Measurements from ENCODE around the gene CCDC106.

CCDC106 gene

DNA sequence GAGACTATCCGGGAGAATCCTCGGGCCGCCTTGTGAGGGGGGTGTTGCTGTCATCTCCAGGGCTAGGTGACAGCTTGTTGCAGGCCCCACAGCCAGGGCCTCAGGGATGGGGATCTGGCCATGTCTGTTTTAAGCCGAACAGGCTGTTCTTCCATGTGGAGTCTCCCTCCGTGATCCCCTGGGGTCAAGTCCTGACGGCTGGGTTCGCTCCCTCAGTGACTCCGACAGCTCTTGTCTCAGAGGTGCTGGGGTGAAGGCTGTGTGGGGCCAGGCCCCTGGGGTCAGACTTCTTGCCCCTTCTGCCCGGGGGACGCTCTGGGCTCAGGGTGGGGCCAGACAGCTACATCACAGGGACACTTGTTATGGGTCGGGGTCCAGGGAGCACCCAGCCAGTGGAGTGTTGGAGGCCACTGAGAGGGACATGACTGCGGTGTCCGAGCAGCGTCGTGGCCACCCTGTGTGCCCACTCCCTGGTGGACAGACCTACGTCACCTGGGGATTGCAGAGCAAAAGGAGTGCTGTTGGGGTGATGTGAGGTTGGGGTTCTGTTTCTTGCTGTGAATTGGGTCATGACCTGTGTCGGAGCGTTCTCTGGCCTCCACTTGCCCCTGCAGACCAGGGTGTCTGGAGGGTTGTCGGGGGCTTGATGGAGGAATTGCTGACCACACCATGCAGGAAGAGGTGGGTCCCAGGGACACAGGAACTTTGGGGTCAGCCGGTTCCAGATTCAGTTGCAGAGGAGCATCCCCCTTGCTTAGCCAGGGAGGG is 48.5 kb downstream of the CCDC106 start:
- peaks cover 65% of the 10 kb centered on the region for H3K36me3 ChIP-seq (ENCODE audit: insufficient read depth, insufficient read length, low read length)
- H3K27me3 ChIP-seq (ENCODE audit: insufficient read depth, insufficient read length), result no peaks in the 10 kb centered on the region
- H3K4me1 ChIP-seq (ENCODE audit: insufficient read depth, insufficient read length), result no peaks in the 10 kb centered on the region
- H3K9me3 ChIP-seq (ENCODE audit: insufficient read depth, low read length), result no peaks in the 10 kb centered on the region
- no peak for TF ChIP-seq ZNF274 (IDR thresholded peaks at IDR 0.05; ENCODE audit: low read depth, low read length)
- TF ChIP-seq YY1 (IDR thresholded peaks at IDR 0.05; ENCODE audit: insufficient read depth, insufficient read length), result no peak
- TF ChIP-seq SUZ12 (IDR thresholded peaks at IDR 0.05; ENCODE audit: extremely low read depth, insufficient read depth, insufficient read length), result no peak
- no peak overlapping the region for H3K4me3 ChIP-seq (ENCODE audit: insufficient read length, low read depth)
- no peak for DNase-seq (ENCODE audit: low read depth, low spot score)
- H3K9ac ChIP-seq (ENCODE audit: insufficient read length, low read depth), result no peak overlapping the region

DNA sequence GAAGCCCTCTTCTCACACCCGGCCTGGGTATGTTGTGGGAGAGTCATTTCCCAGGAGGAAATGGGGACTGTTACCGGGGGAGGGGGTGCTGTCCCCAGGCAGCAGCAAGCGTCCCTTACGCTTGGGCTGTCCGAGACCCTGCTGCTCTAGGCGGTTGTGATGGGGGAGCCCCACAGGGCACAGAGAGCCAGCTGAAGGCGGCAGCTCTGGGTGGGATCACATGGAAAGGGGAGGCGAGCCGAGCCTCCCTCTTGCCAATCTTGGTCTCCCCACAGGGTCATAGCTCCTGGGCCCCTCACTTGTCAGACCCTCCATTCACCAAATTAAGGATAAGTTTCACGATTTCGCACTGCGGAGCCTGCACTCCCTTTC is 49.0 kb downstream of the CCDC106 start:
- DNase-seq (ENCODE audit: low read depth, low spot score), result no peak
- no peak overlapping the region for H3K4me3 ChIP-seq (ENCODE audit: insufficient read length, low read depth)
- no peaks in the 10 kb centered on the region for H3K27me3 ChIP-seq (ENCODE audit: insufficient read depth, insufficient read length)
- H3K4me1 ChIP-seq (ENCODE audit: insufficient read depth, insufficient read length), result no peaks in the 10 kb centered on the region
- H3K36me3 ChIP-seq (ENCODE audit: insufficient read depth, insufficient read length, low read length), result peaks cover 60% of the 10 kb centered on the region
- no peak overlapping the region for H3K9ac ChIP-seq (ENCODE audit: insufficient read length, low read depth)
- H3K9me3 ChIP-seq (ENCODE audit: insufficient read depth, low read length), result no peaks in the 10 kb centered on the region
- TF ChIP-seq YY1 (IDR thresholded peaks at IDR 0.05; ENCODE audit: insufficient read depth, insufficient read length), result no peak
- no peak for TF ChIP-seq ZNF274 (IDR thresholded peaks at IDR 0.05; ENCODE audit: low read depth, low read length)
- no peak for TF ChIP-seq SUZ12 (IDR thresholded peaks at IDR 0.05; ENCODE audit: extremely low read depth, insufficient read depth, insufficient read length)

DNA sequence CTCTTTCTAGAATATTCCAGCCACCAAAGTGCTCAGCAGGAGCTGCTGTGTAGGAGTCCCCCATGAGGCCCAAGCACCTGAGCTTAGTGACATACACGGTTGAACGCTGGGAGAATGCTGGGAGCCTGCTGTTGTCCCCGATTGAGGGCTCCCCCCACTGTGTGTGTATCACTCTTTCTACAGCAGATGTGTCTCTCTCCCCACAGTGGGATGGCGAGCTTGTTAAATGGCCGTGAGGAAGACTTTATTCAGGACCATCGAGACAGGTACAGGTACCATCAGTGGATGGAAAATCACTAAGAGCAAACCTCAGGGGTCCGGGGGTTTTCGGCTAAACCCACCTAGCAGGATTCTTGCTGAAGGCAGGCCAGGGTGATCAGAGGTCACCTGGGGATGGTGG is 49.7 kb downstream of the CCDC106 start:
- no peak overlapping the region for H3K4me3 ChIP-seq (ENCODE audit: insufficient read length, low read depth)
- H3K9me3 ChIP-seq (ENCODE audit: insufficient read depth, low read length), result no peaks in the 10 kb centered on the region
- H3K27me3 ChIP-seq (ENCODE audit: insufficient read depth, insufficient read length), result no peaks in the 10 kb centered on the region
- peaks cover 57% of the 10 kb centered on the region for H3K36me3 ChIP-seq (ENCODE audit: insufficient read depth, insufficient read length, low read length)
- no peak for DNase-seq (ENCODE audit: low read depth, low spot score)
- H3K9ac ChIP-seq (ENCODE audit: insufficient read length, low read depth), result no peak overlapping the region
- TF ChIP-seq SUZ12 (IDR thresholded peaks at IDR 0.05; ENCODE audit: extremely low read depth, insufficient read depth, insufficient read length) (no peak), YY1 (IDR thresholded peaks at IDR 0.05; ENCODE audit: insufficient read depth, insufficient read length) (no peak), ZNF274 (IDR thresholded peaks at IDR 0.05; ENCODE audit: low read depth, low read length) (no peak)
- H3K4me1 ChIP-seq (ENCODE audit: insufficient read depth, insufficient read length), result no peaks in the 10 kb centered on the region

DNA sequence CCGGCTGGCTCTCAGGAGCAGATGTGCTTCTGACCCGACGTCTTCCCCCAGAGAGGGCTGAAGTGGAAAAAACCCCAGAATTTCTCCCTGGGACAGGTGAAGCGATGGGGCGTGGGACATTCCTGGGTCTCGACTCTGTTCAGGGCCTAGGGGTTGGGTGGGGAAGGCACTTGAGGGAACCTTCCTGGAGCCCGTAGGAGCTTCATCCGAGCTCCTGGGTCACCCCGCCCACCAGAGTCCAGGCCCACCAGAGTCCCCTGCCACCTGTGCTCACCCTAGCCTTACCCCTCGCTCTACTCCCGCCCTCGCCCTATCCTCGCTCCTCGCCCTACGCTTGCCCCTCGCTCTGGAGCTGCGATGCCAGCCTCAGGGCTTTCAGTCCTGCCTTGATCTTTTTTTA is 50.2 kb downstream of the CCDC106 start:
- Histone ChIP-seq H3K4me3 (ENCODE audit: insufficient read length, low read depth) (no peak overlapping the region), H3K9ac (ENCODE audit: insufficient read length, low read depth) (no peak overlapping the region), H3K27me3 (ENCODE audit: insufficient read depth, insufficient read length) (no peaks in the 10 kb centered on the region), H3K9me3 (ENCODE audit: insufficient read depth, low read length) (no peaks in the 10 kb centered on the region), H3K4me1 (ENCODE audit: insufficient read depth, insufficient read length) (no peaks in the 10 kb centered on the region), H3K36me3 (ENCODE audit: insufficient read depth, insufficient read length, low read length) (peaks cover 55% of the 10 kb centered on the region)
- no peak for TF ChIP-seq YY1 (IDR thresholded peaks at IDR 0.05; ENCODE audit: insufficient read depth, insufficient read length)
- TF ChIP-seq ZNF274 (IDR thresholded peaks at IDR 0.05; ENCODE audit: low read depth, low read length), result no peak
- TF ChIP-seq SUZ12 (IDR thresholded peaks at IDR 0.05; ENCODE audit: extremely low read depth, insufficient read depth, insufficient read length), result no peak
- no peak for DNase-seq (ENCODE audit: low read depth, low spot score)

DNA sequence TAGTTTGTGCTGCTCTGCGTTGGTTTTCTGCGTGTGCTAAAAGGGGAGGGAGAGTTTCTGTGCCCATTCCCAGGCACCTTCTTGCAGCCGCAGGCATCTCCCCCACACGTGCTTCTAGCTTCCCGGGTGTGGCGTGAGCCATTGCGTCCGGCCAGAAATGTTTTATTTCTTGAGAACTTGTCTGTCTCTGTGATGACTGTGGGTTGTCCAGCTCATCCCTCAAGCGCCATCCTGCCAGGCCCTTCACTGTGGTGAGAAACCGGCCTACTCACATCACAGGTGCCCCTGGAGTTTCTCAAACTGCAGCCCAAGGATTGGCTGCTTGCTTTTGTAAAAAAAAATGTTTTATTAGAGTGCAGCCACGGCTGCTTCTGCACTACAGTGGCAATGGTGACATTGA is 51.2 kb downstream of the CCDC106 start:
- TF ChIP-seq YY1 (IDR thresholded peaks at IDR 0.05; ENCODE audit: insufficient read depth, insufficient read length) (no peak), ZNF274 (IDR thresholded peaks at IDR 0.05; ENCODE audit: low read depth, low read length) (no peak), SUZ12 (IDR thresholded peaks at IDR 0.05; ENCODE audit: extremely low read depth, insufficient read depth, insufficient read length) (no peak)
- no peaks in the 10 kb centered on the region for H3K9me3 ChIP-seq (ENCODE audit: insufficient read depth, low read length)
- DNase-seq (ENCODE audit: low read depth, low spot score), result no peak
- no peaks in the 10 kb centered on the region for H3K27me3 ChIP-seq (ENCODE audit: insufficient read depth, insufficient read length)
- H3K9ac ChIP-seq (ENCODE audit: insufficient read length, low read depth), result no peak overlapping the region
- no peak overlapping the region for H3K4me3 ChIP-seq (ENCODE audit: insufficient read length, low read depth)
- H3K4me1 ChIP-seq (ENCODE audit: insufficient read depth, insufficient read length), result no peaks in the 10 kb centered on the region
- H3K36me3 ChIP-seq (ENCODE audit: insufficient read depth, insufficient read length, low read length), result peaks cover 49% of the 10 kb centered on the region

DNA sequence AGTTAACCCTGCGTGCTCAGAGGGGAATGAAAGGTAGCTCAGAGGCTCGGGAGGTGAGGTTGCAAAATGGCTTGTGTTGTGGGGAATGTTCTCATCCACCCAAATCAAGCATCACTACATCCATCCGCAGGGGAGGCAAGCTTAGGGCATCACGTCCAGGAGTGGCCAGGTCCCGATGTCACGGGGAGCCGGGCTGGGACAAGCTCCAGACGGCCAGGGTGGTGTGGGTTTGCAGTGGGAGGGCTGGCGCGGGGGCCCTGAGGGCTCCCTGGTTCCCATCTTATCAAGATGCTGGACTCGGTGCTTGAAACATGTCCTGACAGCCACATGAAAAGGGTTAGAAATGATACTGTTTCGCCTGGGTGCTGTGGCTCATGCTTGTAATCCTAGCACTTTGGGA is 52.8 kb downstream of the CCDC106 start:
- no peaks in the 10 kb centered on the region for H3K9me3 ChIP-seq (ENCODE audit: insufficient read depth, low read length)
- no peak overlapping the region for H3K4me3 ChIP-seq (ENCODE audit: insufficient read length, low read depth)
- H3K4me1 ChIP-seq (ENCODE audit: insufficient read depth, insufficient read length), result no peaks in the 10 kb centered on the region
- H3K9ac ChIP-seq (ENCODE audit: insufficient read length, low read depth), result no peak overlapping the region
- no peaks in the 10 kb centered on the region for H3K27me3 ChIP-seq (ENCODE audit: insufficient read depth, insufficient read length)
- no peak for DNase-seq (ENCODE audit: low read depth, low spot score)
- no peak for TF ChIP-seq YY1 (IDR thresholded peaks at IDR 0.05; ENCODE audit: insufficient read depth, insufficient read length)
- TF ChIP-seq ZNF274 (IDR thresholded peaks at IDR 0.05; ENCODE audit: low read depth, low read length), result no peak
- TF ChIP-seq SUZ12 (IDR thresholded peaks at IDR 0.05; ENCODE audit: extremely low read depth, insufficient read depth, insufficient read length), result no peak
- H3K36me3 ChIP-seq (ENCODE audit: insufficient read depth, insufficient read length, low read length), result peaks cover 48% of the 10 kb centered on the region

DNA sequence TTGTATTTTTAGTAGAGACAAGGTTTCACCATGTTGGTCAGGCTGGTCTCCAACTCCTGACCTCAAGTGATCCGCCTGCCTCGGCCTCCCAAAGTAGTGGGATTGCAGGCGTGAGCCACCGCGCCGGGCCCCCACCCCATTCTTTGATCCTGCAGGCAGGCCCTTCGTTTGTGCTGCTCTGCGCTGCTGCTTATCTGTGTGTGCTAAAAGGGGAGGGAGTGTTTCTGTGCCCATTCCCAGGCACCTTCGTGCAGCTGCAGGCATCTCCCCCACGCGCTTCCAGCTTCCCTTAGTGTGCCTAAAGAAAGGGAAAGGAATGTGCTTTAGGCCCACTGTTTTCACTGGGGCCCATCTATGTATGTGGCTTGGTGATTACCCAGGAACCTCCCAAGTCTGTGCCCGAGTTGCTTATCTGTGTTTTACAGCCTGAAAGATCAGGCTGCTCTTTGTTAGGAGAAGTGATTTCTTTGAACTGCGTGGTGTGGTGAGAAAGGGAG is 54.2 kb downstream of the CCDC106 start:
- no peak overlapping the region for H3K4me3 ChIP-seq (ENCODE audit: insufficient read length, low read depth)
- H3K4me1 ChIP-seq (ENCODE audit: insufficient read depth, insufficient read length), result no peaks in the 10 kb centered on the region
- no peaks in the 10 kb centered on the region for H3K9me3 ChIP-seq (ENCODE audit: insufficient read depth, low read length)
- peaks cover 34% of the 10 kb centered on the region for H3K36me3 ChIP-seq (ENCODE audit: insufficient read depth, insufficient read length, low read length)
- peak; percentile 15 for DNase-seq (ENCODE audit: low read depth, low spot score)
- no peak overlapping the region for H3K9ac ChIP-seq (ENCODE audit: insufficient read length, low read depth)
- no peak for TF ChIP-seq ZNF274 (IDR thresholded peaks at IDR 0.05; ENCODE audit: low read depth, low read length)
- H3K27me3 ChIP-seq (ENCODE audit: insufficient read depth, insufficient read length), result no peaks in the 10 kb centered on the region

Data from NT2/D1 (cell line).